SKM-1 treated with dmso at 0.1 percent for 144 hours (cell line): ENCODE data around the gene SNX11.
"Not testable (repeated sequence)": the region's sequence is repeated elsewhere in the genome, so short reads cannot be mapped to it uniquely, and the experiment has no call there.

ENCODE experiments used
- DNase-seq: peaks from one replicate; lab custom pipeline; 2025; ENCODE audit not compliant: unreplicated experiment; lab: John Stamatoyannopoulos, UW

Gene SNX11, protein sequence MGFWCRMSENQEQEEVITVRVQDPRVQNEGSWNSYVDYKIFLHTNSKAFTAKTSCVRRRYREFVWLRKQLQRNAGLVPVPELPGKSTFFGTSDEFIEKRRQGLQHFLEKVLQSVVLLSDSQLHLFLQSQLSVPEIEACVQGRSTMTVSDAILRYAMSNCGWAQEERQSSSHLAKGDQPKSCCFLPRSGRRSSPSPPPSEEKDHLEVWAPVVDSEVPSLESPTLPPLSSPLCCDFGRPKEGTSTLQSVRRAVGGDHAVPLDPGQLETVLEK

GRCh38 chr17:48107137-48108055, at the start of gene SNX11:
Gene SNX11 (plus strand): TSS chr17:48107766. CDS start chr17:48112044, 4,278 bp downstream.
- DNase-seq, result peak; percentile 79

DNA sequence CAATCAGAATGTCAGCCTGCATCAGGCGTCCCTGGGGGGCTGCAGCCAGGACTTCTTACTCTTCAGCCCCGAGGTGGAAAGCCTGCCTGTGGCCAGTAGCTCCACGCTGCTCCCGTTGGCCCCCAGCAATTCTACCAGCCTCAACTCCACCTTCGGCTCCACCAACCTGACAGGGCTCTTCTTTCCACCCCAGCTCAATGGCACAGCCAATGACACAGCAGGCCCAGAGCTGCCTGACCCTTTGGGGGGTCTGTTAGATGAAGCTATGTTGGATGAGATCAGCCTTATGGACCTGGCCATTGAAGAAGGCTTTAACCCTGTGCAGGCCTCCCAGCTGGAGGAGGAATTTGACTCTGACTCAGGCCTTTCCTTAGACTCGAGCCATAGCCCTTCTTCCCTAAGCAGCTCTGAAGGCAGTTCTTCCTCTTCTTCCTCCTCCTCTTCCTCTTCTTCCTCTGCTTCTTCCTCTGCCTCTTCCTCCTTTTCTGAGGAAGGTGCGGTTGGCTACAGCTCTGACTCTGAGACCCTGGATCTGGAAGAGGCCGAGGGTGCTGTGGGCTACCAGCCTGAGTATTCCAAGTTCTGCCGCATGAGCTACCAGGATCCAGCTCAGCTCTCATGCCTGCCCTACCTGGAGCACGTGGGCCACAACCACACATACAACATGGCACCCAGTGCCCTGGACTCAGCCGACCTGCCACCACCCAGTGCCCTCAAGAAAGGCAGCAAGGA, 49.0 kb upstream of the SNX11 start:
- no peak for DNase-seq

GRCh38 chr17:48059125-48059668, 48.4 kb upstream of the SNX11 start:
- DNase-seq, result no peak

GRCh38 chr17:48060249-48060648, 47.3 kb upstream of the SNX11 start:
- no peak for DNase-seq

GRCh38 chr17:48062273-48062672, 45.3 kb upstream of the SNX11 start:
- DNase-seq, result no peak

- DNase-seq, result no peak
Observed at GRCh38 chr17:48064638-48065037, 42.9 kb upstream of the SNX11 start.

DNA sequence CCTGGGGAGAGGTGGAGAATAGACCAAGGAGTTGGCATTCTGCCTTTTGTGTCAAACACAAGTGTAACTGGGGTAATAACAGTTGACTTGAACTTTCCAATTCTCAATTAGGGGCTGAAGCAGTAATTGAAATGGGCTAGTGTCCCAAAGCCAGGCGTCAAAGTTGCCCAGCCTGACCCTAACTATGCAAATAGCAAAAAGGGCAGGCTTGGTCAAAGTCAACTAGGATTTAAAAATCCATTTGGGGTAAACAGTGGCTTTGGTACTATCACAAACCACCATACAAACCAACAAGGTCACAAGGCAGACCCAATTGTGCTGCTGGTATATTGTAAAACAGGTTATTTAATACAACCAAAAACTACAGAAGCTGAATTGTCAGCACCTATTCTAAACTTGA, 41.4 kb upstream of the SNX11 start:
- no peak for DNase-seq

DNA sequence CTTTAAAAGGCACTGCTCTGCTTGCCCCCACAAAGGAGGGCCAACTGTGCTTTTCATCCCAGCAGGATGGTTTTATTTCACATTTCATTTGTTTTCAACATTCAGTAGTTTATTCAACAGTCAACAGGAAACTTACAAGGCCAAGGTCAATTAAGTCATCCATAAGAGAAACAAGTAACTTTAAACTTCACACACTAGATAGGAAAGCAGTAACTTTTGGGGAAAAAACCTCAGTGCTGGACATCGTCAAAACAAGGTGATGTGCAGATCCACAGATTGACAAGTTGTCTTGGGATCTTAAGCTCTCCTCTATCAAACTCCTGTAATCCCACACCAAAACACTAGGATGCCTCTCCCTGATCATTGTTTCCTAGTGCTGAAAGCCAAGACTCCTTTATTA, 40.9 kb upstream of the SNX11 start:
- DNase-seq, result no peak

GRCh38 chr17:48067245-48067644, 40.3 kb upstream of the SNX11 start:
- DNase-seq, result no peak

DNA sequence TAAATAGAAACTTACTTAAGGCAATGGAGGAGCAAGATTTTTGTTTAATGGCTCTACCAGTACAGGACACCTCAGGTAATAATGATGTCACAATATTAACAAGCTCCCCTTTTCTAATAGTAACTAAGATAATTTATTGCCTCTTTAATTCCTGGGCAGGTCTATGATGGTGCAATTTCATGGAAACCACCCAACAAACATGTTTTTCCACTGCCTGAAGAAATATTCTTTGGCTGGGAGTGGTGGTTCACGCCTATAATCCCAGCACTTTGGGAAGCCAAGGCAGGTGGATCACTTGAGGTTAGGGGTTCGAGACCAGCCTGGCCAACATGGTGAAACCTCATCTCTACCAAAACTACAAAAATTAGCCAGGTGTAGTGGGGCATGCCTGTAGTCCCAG, 39.8 kb upstream of the SNX11 start:
- DNase-seq, result not testable (repeated sequence)

- no peak for DNase-seq
Observed at GRCh38 chr17:48068491-48068961, 39.0 kb upstream of the SNX11 start.

GRCh38 chr17:48070195-48070594, 37.4 kb upstream of the SNX11 start:
- DNase-seq, result no peak

DNA sequence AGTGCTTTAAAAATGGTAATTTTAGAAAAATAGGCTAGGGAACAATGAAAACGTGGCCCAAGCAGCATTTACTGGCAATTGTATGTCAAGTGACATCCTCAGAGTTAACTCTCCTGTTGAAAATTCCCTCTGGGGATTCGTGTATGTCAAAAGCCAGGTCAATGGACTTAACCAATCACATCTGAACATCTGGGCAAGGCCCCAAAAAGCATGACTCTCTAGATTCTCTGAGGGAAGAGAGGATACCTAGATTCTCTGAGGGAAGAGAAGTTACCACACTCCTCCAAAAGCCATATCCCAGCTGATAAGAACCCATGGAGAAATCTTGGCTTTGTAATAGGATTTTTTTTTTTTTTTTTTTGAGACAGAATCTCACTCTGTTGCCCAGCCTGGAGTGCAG, 35.9 kb upstream of the SNX11 start:
- DNase-seq, result no peak

GRCh38 chr17:48072811-48073210, 34.8 kb upstream of the SNX11 start:
- not testable (repeated sequence) for DNase-seq

DNA sequence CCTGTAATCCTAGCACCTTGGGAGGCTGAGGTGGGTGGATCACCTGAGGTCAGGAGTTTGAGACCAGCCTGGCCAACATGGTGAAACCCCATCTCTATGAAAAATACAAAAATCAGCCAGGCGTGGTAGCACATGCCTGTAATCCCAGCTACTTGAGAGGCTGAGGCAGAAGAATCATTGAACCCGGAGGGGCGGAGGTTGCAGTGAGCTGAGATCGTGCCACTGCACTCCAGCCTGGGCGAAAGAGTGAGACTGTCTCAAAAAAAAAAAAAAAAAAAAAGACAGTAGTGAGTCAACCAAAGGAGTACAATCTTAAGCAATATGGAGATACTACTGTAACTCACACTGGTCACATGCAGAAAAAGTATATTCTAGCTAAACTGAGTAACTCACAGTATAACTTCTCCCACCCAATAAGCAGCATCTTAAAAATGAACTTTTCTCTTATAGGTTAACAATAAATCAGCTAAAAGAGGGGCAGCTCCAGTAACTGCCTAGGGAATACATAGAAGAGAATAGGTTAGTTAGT, 33.9 kb upstream of the SNX11 start:
- DNase-seq, result not testable (repeated sequence)

- peak; percentile 47 for DNase-seq
Observed at GRCh38 chr17:48074322-48075081, 33.1 kb upstream of the SNX11 start.

- not testable (repeated sequence) for DNase-seq
Observed at GRCh38 chr17:48077152-48077551, 30.4 kb upstream of the SNX11 start.

DNA sequence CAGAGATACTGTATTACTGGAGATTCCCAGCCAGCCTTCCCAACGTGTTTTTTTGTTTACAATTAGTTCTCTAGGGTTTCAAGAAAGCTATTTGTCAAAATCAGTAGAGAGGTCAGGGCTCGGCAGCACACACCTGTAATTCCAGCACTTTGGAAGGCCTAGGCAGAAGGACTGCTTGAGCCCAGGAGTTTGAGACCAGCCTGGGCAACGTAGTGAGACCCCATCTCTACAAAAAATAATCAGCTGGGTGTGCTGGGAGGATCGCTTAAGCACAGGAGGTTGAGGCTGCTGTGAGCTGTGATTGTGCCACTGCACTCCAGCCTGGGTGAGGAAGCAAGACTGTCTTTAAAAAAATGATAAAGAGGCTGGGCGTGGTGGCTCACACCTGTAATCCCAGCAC, 25.7 kb upstream of the SNX11 start:
- no peak for DNase-seq

- DNase-seq, result no peak
Observed at GRCh38 chr17:48084932-48085331, 22.6 kb upstream of the SNX11 start.
